WTC11 (cell line): ENCODE results near the gene RABEP2.

Experiments
- NFYB ChIP-seq: sonication (generic); formaldehyde crosslinking; conservative IDR thresholded peaks from 2 replicates; pipeline ENCODE4 v1.8.0; 2022; ENCODE audit warnings: low read depth, missing genetic modification reagents
- TF ChIP-seq, protein P1 (sequence below): fragments of 200-600 bp; IDR thresholded peaks from 2 replicates; pipeline ENCODE4 v1.8.0; 2022; ENCODE audit warnings: antibody characterized with exemption

DNA sequence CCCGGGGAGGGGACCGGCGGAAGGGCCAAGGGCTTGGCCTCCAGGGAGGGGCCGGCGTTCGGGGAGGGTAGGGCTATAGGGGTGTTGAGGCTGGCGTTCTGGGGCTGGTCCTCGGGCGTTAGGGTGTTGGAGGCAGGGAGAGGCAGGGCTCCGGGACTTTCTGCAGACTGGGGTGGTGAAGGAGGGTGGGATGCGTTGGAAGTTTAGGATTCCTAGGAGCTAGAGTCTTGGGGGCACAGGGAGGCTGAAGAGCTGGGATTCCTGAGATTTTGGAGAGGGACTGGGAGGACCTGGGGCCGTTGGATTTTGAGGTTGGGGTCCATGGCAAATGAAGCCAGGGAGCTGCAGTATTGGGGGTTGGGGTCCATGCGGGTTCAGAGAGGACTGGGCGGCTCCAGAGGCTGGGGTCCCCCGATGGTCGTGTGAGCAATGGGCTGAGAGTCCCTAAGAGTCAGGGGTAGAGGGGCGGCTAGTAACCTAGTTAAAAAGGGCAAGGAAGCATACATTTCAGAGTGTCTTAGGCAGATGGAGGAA is 26.4 kb upstream of the RABEP2 start:
- TF ChIP-seq NFYB (CRISPR knock-in tag): no peak
- TF ChIP-seq, protein P1, sequence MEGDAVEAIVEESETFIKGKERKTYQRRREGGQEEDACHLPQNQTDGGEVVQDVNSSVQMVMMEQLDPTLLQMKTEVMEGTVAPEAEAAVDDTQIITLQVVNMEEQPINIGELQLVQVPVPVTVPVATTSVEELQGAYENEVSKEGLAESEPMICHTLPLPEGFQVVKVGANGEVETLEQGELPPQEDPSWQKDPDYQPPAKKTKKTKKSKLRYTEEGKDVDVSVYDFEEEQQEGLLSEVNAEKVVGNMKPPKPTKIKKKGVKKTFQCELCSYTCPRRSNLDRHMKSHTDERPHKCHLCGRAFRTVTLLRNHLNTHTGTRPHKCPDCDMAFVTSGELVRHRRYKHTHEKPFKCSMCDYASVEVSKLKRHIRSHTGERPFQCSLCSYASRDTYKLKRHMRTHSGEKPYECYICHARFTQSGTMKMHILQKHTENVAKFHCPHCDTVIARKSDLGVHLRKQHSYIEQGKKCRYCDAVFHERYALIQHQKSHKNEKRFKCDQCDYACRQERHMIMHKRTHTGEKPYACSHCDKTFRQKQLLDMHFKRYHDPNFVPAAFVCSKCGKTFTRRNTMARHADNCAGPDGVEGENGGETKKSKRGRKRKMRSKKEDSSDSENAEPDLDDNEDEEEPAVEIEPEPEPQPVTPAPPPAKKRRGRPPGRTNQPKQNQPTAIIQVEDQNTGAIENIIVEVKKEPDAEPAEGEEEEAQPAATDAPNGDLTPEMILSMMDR: no peak
